Esophagus squamous epithelium (tissue), 5 donors: ENCODE data around the gene FAAP100. TPM values are rescaled to one million over a fixed set of nuclear protein-coding genes. Genes with fewer than 3 reads are reported as not detected.

Source experiments
- DNase-seq: peaks from one replicate; lab custom pipeline; 2025; lab: John Stamatoyannopoulos, UW
- H3K27ac ChIP-seq, 4 donors: fragments of 200-600 bp; sonication (generic); one replicate each; pipeline ENCODE4 v1.5.1; 2016 to 2019; ENCODE audit warnings: mild to moderate bottlenecking in 1 of 4
- H3K27me3 ChIP-seq, 4 donors: fragments of 200-600 bp; sonication (generic); 1 replicate in 3 of 4; 2 replicates in 1 of 4; pipeline versions ENCODE4 v1.5.1 to v1.6.0; 2017 to 2021; ENCODE audit warnings: antibody characterized with exemption in 1 of 4
- H3K36me3 ChIP-seq, 3 donors: fragments of 200-600 bp; sonication (generic); one replicate each; pipeline ENCODE4 v1.5.1; 2016 to 2019
- H3K4me1 ChIP-seq, 3 donors: fragments of 200-600 bp; sonication (generic); one replicate each; pipeline ENCODE4 v1.5.1; 2017 to 2019
- H3K4me3 ChIP-seq, 4 donors: fragments of 200-600 bp; sonication (generic); 1 replicate in 3 of 4; 2 replicates in 1 of 4; pipeline ENCODE4 v1.5.1; 2016 to 2019; ENCODE audit warnings: mild to moderate bottlenecking in 2 of 4, moderate library complexity in 1 of 4
- H3K9me3 ChIP-seq, 3 donors: fragments of 200-600 bp; sonication (generic); one replicate each; pipeline ENCODE4 v1.5.1; 2016 to 2019
- POLR2A ChIP-seq, 4 donors: fragments of 450-650 bp; IDR thresholded peaks; one replicate each; pipeline ENCODE4 v1.6.1; 2017; ENCODE audit warnings: antibody characterized with exemption in 4 of 4, mild to moderate bottlenecking in 4 of 4, moderate library complexity in 3 of 4
- WGBS, 2 donors: methylation state at CpG; one replicate each; pipeline ENCODE4 v1.1.5; 2018; 5-methylcytosine and 5-hydroxymethylcytosine counted together
- intact Hi-C: fragments of 100-400 bp; cut with DNase I; formaldehyde crosslinking; loops from one replicate; pipeline ENCODE4 v1.15.0; 2022
- total RNA-seq, 4 donors: library from RNA; depleted of rRNA; stranded (reverse); fragments of >200 nt; gene quantifications; one replicate each; pipeline ENCODE4 v1.1.0, GENCODE V29; 2016
- TF ChIP-seq, protein P1 (sequence below), 6 experiments: fragments of 450-650 bp in 4 of 6; fragments of 200-600 bp in 2 of 6; sonication (generic) in 2 of 6; IDR thresholded peaks; one replicate each; pipeline ENCODE4 v1.5.1; 2016 to 2019; ENCODE audit warnings: antibody characterized with exemption in 6 of 6, mild to moderate bottlenecking in 4 of 6, moderate library complexity in 4 of 6
- donor health status: DM: yes; HTN: yes; CAD: no.

FAAP100 gene
- total RNA-seq, 4 donors from 2014 or later, result 17.3 to 32.2 (median 26.1) TPM

DNA sequence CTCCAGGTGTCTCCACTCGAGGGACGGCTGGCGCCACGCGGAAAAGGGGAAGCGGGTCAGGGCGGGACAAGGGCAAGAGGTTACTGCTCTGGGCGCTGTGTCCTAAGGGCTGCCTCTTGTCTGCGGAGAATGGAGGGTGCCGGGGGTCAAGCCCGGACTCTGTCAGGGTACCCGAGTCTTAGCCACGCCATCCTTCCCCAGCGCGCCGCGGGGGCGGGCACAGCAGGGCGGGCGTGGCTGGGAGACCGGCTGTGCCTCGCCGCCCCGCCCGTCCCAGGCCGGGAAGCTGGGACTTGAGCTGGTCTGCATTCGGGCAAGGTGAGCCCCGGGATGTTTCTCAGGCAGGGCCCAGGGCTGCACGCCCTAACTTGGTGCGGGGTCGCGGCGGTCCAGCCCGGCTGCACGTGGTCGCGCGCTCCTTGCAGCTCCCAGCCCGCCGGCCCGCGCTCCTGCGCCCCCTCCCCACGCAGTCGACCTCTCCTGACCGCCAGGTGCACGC, 33.3 kb downstream of the FAAP100 start:
- H3K27me3 ChIP-seq, result peaks cover 0 to 18% (median 0%) of the 10 kb centered on the region in 4 donors
- no peaks in the 10 kb centered on the region for H3K9me3 ChIP-seq
- peak overlapping the region; percentile 79 to 100 (median 100) for H3K27ac ChIP-seq
- intact Hi-C loops, result no loop called here
- no peaks in the 10 kb centered on the region for H3K36me3 ChIP-seq
- peaks cover 41 to 72% (median 51%) of the 10 kb centered on the region in 3 donors for H3K4me1 ChIP-seq
- 5% methylated on average over 4 of the region's 47 CpGs; no CpG with 5 or more reads in 1 of the 2 donors for WGBS, 2 donors
- peak overlapping the region; percentile 47 to 98 (median 58) for H3K4me3 ChIP-seq
- DNase-seq, result no peak
- peak in 2 of 4 donors; percentile 16 to 44 for TF ChIP-seq POLR2A (IDR thresholded peaks at IDR 0.05)
- TF ChIP-seq, protein P1, sequence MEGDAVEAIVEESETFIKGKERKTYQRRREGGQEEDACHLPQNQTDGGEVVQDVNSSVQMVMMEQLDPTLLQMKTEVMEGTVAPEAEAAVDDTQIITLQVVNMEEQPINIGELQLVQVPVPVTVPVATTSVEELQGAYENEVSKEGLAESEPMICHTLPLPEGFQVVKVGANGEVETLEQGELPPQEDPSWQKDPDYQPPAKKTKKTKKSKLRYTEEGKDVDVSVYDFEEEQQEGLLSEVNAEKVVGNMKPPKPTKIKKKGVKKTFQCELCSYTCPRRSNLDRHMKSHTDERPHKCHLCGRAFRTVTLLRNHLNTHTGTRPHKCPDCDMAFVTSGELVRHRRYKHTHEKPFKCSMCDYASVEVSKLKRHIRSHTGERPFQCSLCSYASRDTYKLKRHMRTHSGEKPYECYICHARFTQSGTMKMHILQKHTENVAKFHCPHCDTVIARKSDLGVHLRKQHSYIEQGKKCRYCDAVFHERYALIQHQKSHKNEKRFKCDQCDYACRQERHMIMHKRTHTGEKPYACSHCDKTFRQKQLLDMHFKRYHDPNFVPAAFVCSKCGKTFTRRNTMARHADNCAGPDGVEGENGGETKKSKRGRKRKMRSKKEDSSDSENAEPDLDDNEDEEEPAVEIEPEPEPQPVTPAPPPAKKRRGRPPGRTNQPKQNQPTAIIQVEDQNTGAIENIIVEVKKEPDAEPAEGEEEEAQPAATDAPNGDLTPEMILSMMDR (IDR thresholded peaks at IDR 0.05), result no peak

DNA sequence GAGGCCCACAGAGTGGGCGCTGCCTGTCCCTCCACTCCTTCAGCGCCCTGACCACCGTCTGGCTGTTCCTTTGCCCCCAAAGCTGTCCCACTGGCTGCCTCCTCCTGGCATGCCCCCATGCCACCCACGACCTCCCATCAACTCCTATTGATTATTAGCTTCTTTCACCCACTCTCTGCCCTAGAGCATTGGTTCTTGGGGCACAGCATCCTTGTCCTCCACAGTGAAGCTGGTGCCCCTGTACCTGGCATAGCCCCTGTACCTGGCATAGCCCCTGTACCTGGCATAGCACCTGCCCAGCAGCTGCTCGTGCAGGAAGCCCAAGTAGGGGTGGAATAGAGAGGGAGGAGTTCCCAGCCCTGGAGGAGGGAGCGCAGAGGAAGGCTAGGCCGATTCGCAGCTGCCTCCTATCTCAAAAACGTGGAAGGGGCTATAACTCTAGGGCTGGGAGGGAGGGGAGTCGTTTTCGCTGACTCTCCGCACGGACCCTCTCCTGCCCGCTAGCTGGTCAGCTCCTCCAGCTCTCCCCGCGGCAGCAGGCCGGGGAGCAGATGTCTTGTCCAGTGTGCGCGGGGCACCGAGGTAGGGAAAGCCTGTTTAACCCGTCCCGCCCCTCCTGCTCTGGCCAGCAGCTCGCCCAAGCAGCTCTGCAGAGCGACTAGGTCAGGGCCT, 33.9 kb downstream of the FAAP100 start:
- no peak for TF ChIP-seq POLR2A (IDR thresholded peaks at IDR 0.05)
- TF ChIP-seq, protein P1 (IDR thresholded peaks at IDR 0.05), result no peak
- H3K36me3 ChIP-seq, result no peaks in the 10 kb centered on the region
- peaks cover 47 to 72% (median 50%) of the 10 kb centered on the region in 3 donors for H3K4me1 ChIP-seq
- intact Hi-C loops, result no loop called here
- DNase-seq, result no peak
- no peaks in the 10 kb centered on the region for H3K9me3 ChIP-seq
- H3K27me3 ChIP-seq, result peaks cover 0 to 12% (median 0%) of the 10 kb centered on the region in 4 donors
- H3K27ac ChIP-seq, result peak overlapping the region; percentile 79 to 100 (median 100)
- H3K4me3 ChIP-seq, result peak overlapping the region; percentile 47 to 98 (median 76)
- WGBS, 2 donors, result 42% methylated on average over 6 to 13 of the region's 24 CpGs

DNA sequence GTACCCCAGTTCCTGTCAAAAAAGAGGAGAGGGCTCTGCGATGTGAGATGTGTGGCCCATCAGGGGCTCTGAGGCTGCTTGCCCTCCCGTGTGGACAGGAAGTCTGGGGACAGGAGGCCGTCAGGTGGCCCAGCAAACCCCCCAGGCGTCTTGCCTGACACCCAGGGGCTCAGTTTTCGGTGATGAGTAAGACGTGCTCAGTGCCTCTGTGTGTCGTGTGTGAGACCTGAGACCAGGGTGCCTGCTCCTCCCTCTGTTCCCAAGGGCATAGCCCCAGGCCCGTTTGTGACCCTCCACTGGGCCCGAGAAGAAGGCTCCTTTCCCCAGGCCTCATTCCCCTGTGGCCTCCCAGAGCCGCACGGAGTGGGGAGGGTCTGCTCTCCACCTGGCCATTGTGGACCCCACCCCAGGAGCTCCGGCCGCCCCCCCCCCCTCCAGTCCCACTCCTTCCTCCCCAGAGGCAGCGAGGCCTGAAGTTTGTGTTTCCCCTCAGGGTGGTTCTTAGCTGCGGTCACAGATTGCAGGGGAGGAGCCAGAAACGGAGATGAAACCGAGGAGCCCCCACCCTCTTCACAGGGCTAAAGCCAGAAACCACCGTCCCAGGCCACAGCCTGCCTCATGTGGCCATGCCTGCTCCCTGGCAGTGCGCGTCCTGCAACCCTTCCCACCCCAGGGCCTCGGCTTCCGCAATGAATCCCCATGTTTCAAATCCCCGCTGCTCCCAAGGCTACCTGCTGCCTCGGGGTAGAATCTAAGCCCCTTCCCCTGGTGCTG, 34.6 kb downstream of the FAAP100 start:
- Histone ChIP-seq H3K4me3 (peak overlapping the region in 3 of 4 donors; percentile 47 to 98 (median 96)), H3K36me3 (no peaks in the 10 kb centered on the region), H3K9me3 (no peaks in the 10 kb centered on the region), H3K4me1 (peaks cover 47 to 69% (median 48%) of the 10 kb centered on the region in 3 donors), H3K27me3 (peaks cover 0 to 5% (median 0%) of the 10 kb centered on the region in 4 donors), H3K27ac (peak overlapping the region; percentile 79 to 100 (median 100))
- 59 to 62% methylated on average over 12 to 14 of the region's 24 CpGs for WGBS, 2 donors
- DNase-seq, result no peak
- intact Hi-C loops, result no loop called here
- peak in 1 of 4 donors; percentile 22 for TF ChIP-seq POLR2A (IDR thresholded peaks at IDR 0.05)
- TF ChIP-seq, protein P1 (IDR thresholded peaks at IDR 0.05), result no peak

DNA sequence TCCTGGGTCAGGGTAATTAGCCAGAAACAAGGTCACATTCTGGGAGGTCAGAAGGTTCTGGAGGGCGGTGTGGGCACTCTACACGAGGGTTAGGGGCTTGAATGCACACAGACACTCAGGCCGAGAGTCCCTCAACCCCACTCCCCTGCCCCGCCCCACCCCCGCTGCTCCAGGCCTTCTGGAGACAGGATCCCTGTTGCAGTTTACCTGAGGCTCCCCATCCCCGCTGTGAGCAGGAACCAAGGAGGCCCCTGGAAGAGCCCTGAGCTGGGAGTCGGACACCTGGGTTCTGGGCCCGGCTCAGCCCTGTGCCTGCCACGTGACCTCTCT, 35.2 kb downstream of the FAAP100 start:
- Histone ChIP-seq H3K36me3 (peaks cover 0 to 5% (median 2%) of the 10 kb centered on the region in 3 donors), H3K27me3 (no peaks in the 10 kb centered on the region), H3K9me3 (no peaks in the 10 kb centered on the region), H3K4me1 (peaks cover 47 to 69% (median 48%) of the 10 kb centered on the region in 3 donors), H3K27ac (peak overlapping the region; percentile 79 to 100 (median 100)), H3K4me3 (peak overlapping the region in 2 of 4 donors; percentile 96 to 98)
- DNase-seq, result no peak
- no peak for TF ChIP-seq POLR2A (IDR thresholded peaks at IDR 0.05)
- intact Hi-C loops, result no loop called here
- 45 to 55% methylated on average over 2 to 3 of the region's 9 CpGs for WGBS, 2 donors

DNA sequence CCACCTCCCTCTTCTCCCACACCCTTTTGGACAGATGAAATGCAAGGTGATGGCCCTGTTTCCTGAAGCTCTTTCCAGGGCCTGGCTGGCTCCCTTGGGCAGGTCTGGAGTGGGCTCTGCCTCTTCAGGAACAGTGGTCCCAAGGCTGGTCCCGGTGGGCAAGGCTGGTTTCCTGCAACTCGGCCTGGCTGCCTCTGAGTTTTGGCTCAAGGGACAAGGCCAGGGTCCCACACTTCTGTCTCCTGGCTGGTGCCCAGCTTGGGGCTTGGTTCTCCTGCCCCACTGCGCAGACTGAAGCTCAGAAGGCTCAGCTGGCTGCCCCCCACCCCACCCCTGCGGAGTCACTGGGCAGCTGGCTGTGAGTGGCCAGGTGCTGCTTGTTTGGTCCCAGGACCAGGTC, 35.7 kb downstream of the FAAP100 start:
- WGBS, 2 donors, result 50% methylated on average over 2 of the region's 4 CpGs; no CpG with 5 or more reads in 1 of the 2 donors
- DNase-seq, result no peak
- intact Hi-C loops, result no loop called here
- no peaks in the 10 kb centered on the region for H3K9me3 ChIP-seq
- H3K4me1 ChIP-seq, result peaks cover 47 to 74% (median 48%) of the 10 kb centered on the region in 3 donors
- H3K36me3 ChIP-seq, result peaks cover 1 to 10% (median 7%) of the 10 kb centered on the region in 3 donors
- TF ChIP-seq POLR2A (IDR thresholded peaks at IDR 0.05), result no peak
- TF ChIP-seq, protein P1 (IDR thresholded peaks at IDR 0.05), result no peak
- no peaks in the 10 kb centered on the region for H3K27me3 ChIP-seq
- H3K4me3 ChIP-seq, result peak overlapping the region; percentile 91 to 99 (median 97)
- H3K27ac ChIP-seq, result peak overlapping the region; percentile 99 to 100 (median 100)
